ENCODE data around the gene STAB2.

Gene STAB2

GRCh38 chr12:103676893-103677292, 89.8 kb downstream of the STAB2 start:
- H3K9ac ChIP-seq (ENCODE audit: insufficient read length, low read depth), result no peak overlapping the region
- TF ChIP-seq YY1 (IDR thresholded peaks at IDR 0.05; ENCODE audit: insufficient read depth, insufficient read length) (no peak), ZNF274 (IDR thresholded peaks at IDR 0.05; ENCODE audit: low read depth, low read length) (no peak), SUZ12 (IDR thresholded peaks at IDR 0.05; ENCODE audit: extremely low read depth, insufficient read depth, insufficient read length) (no peak)
- no peaks in the 10 kb centered on the region for H3K4me1 ChIP-seq (ENCODE audit: insufficient read depth, insufficient read length)
- H3K36me3 ChIP-seq (ENCODE audit: insufficient read depth, insufficient read length, low read length), result no peaks in the 10 kb centered on the region
- no peak overlapping the region for H3K4me3 ChIP-seq (ENCODE audit: insufficient read length, low read depth)
- H3K27me3 ChIP-seq (ENCODE audit: insufficient read depth, insufficient read length), result no peaks in the 10 kb centered on the region
- H3K9me3 ChIP-seq (ENCODE audit: insufficient read depth, low read length), result no peaks in the 10 kb centered on the region
- no peak for DNase-seq (ENCODE audit: low read depth, low spot score)

DNA sequence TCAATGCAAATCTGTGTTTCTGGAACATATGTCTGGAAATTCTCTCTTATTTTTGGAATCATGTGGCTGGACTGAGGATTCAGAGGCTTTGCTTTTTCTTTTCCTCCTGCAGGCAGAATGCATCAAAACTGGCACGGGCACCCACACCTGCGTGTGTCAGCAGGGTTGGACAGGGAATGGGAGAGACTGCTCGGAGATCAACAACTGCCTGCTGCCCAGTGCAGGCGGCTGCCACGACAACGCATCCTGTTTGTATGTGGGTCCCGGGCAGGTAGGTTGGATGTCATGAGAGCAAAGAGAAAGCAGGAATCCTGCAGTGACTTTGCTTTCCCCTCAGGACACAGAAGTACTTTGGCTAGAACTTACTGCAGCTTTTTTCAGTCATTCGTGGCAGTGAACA, 90.3 kb downstream of the STAB2 start:
- TF ChIP-seq ZNF274 (IDR thresholded peaks at IDR 0.05; ENCODE audit: low read depth, low read length), result no peak
- no peak for TF ChIP-seq YY1 (IDR thresholded peaks at IDR 0.05; ENCODE audit: insufficient read depth, insufficient read length)
- no peak for TF ChIP-seq SUZ12 (IDR thresholded peaks at IDR 0.05; ENCODE audit: extremely low read depth, insufficient read depth, insufficient read length)
- Histone ChIP-seq H3K9ac (ENCODE audit: insufficient read length, low read depth) (no peak overlapping the region), H3K4me1 (ENCODE audit: insufficient read depth, insufficient read length) (no peaks in the 10 kb centered on the region), H3K27me3 (ENCODE audit: insufficient read depth, insufficient read length) (no peaks in the 10 kb centered on the region), H3K4me3 (ENCODE audit: insufficient read length, low read depth) (no peak overlapping the region), H3K9me3 (ENCODE audit: insufficient read depth, low read length) (no peaks in the 10 kb centered on the region), H3K36me3 (ENCODE audit: insufficient read depth, insufficient read length, low read length) (no peaks in the 10 kb centered on the region)
- no peak for DNase-seq (ENCODE audit: low read depth, low spot score)

GRCh38 chr12:103677905-103678304, 90.8 kb downstream of the STAB2 start:
- Histone ChIP-seq H3K36me3 (ENCODE audit: insufficient read depth, insufficient read length, low read length) (no peaks in the 10 kb centered on the region), H3K4me1 (ENCODE audit: insufficient read depth, insufficient read length) (no peaks in the 10 kb centered on the region), H3K4me3 (ENCODE audit: insufficient read length, low read depth) (no peak overlapping the region), H3K9me3 (ENCODE audit: insufficient read depth, low read length) (no peaks in the 10 kb centered on the region), H3K27me3 (ENCODE audit: insufficient read depth, insufficient read length) (no peaks in the 10 kb centered on the region), H3K9ac (ENCODE audit: insufficient read length, low read depth) (no peak overlapping the region)
- no peak for DNase-seq (ENCODE audit: low read depth, low spot score)
- no peak for TF ChIP-seq YY1 (IDR thresholded peaks at IDR 0.05; ENCODE audit: insufficient read depth, insufficient read length)
- no peak for TF ChIP-seq ZNF274 (IDR thresholded peaks at IDR 0.05; ENCODE audit: low read depth, low read length)

GRCh38 chr12:103679421-103680170, 92.5 kb downstream of the STAB2 start:
- no peaks in the 10 kb centered on the region for H3K4me1 ChIP-seq (ENCODE audit: insufficient read depth, insufficient read length)
- TF ChIP-seq ZNF274 (IDR thresholded peaks at IDR 0.05; ENCODE audit: low read depth, low read length) (no peak), YY1 (IDR thresholded peaks at IDR 0.05; ENCODE audit: insufficient read depth, insufficient read length) (no peak), SUZ12 (IDR thresholded peaks at IDR 0.05; ENCODE audit: extremely low read depth, insufficient read depth, insufficient read length) (no peak)
- no peak for DNase-seq (ENCODE audit: low read depth, low spot score)
- H3K36me3 ChIP-seq (ENCODE audit: insufficient read depth, insufficient read length, low read length), result no peaks in the 10 kb centered on the region
- H3K4me3 ChIP-seq (ENCODE audit: insufficient read length, low read depth), result no peak overlapping the region
- H3K9me3 ChIP-seq (ENCODE audit: insufficient read depth, low read length), result no peaks in the 10 kb centered on the region
- H3K27me3 ChIP-seq (ENCODE audit: insufficient read depth, insufficient read length), result no peaks in the 10 kb centered on the region
- H3K9ac ChIP-seq (ENCODE audit: insufficient read length, low read depth), result no peak overlapping the region

- H3K27me3 ChIP-seq (ENCODE audit: insufficient read depth, insufficient read length), result peaks cover 3% of the 10 kb centered on the region
- no peak for TF ChIP-seq YY1 (IDR thresholded peaks at IDR 0.05; ENCODE audit: insufficient read depth, insufficient read length)
- TF ChIP-seq ZNF274 (IDR thresholded peaks at IDR 0.05; ENCODE audit: low read depth, low read length), result no peak
- no peak for TF ChIP-seq SUZ12 (IDR thresholded peaks at IDR 0.05; ENCODE audit: extremely low read depth, insufficient read depth, insufficient read length)
- DNase-seq (ENCODE audit: low read depth, low spot score), result no peak
- H3K9me3 ChIP-seq (ENCODE audit: insufficient read depth, low read length), result no peaks in the 10 kb centered on the region
- no peak overlapping the region for H3K4me3 ChIP-seq (ENCODE audit: insufficient read length, low read depth)
- H3K9ac ChIP-seq (ENCODE audit: insufficient read length, low read depth), result no peak overlapping the region
- no peaks in the 10 kb centered on the region for H3K4me1 ChIP-seq (ENCODE audit: insufficient read depth, insufficient read length)
- H3K36me3 ChIP-seq (ENCODE audit: insufficient read depth, insufficient read length, low read length), result no peaks in the 10 kb centered on the region
These were observed 93.6 kb downstream of the STAB2 start for GRCh38 chr12:103680591-103681141.

DNA sequence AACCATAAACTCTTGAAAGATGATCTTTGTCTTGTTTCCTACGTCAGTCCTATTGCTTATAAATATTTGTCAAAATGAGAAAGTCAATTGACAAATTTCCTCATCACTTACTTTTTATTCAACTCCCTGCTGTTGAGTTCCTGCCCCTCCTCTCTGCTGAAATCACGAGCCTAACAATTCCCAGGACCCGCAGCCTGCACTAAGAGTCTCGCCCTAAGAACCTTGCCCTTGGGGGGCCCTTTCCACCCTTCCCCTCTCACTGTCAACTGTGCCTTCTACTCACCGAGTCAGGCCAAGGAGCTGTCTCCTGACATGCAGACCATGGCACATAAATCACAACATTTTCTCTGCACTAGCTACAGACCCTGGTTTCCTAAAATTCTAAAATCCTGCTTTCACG, 99.0 kb downstream of the STAB2 start:
- Histone ChIP-seq H3K9ac (ENCODE audit: insufficient read length, low read depth) (no peak overlapping the region), H3K4me3 (ENCODE audit: insufficient read length, low read depth) (no peak overlapping the region), H3K4me1 (ENCODE audit: insufficient read depth, insufficient read length) (no peaks in the 10 kb centered on the region), H3K36me3 (ENCODE audit: insufficient read depth, insufficient read length, low read length) (no peaks in the 10 kb centered on the region), H3K9me3 (ENCODE audit: insufficient read depth, low read length) (no peaks in the 10 kb centered on the region), H3K27me3 (ENCODE audit: insufficient read depth, insufficient read length) (peaks cover 3% of the 10 kb centered on the region)
- DNase-seq (ENCODE audit: low read depth, low spot score), result no peak
- TF ChIP-seq ZNF274 (IDR thresholded peaks at IDR 0.05; ENCODE audit: low read depth, low read length) (no peak), YY1 (IDR thresholded peaks at IDR 0.05; ENCODE audit: insufficient read depth, insufficient read length) (no peak), SUZ12 (IDR thresholded peaks at IDR 0.05; ENCODE audit: extremely low read depth, insufficient read depth, insufficient read length) (no peak)

- no peak overlapping the region for H3K4me3 ChIP-seq (ENCODE audit: insufficient read length, low read depth)
- no peaks in the 10 kb centered on the region for H3K9me3 ChIP-seq (ENCODE audit: insufficient read depth, low read length)
- H3K4me1 ChIP-seq (ENCODE audit: insufficient read depth, insufficient read length), result no peaks in the 10 kb centered on the region
- H3K27me3 ChIP-seq (ENCODE audit: insufficient read depth, insufficient read length), result peaks cover 3% of the 10 kb centered on the region
- H3K36me3 ChIP-seq (ENCODE audit: insufficient read depth, insufficient read length, low read length), result no peaks in the 10 kb centered on the region
- DNase-seq (ENCODE audit: low read depth, low spot score), result no peak
- no peak overlapping the region for H3K9ac ChIP-seq (ENCODE audit: insufficient read length, low read depth)
- no peak for TF ChIP-seq SUZ12 (IDR thresholded peaks at IDR 0.05; ENCODE audit: extremely low read depth, insufficient read depth, insufficient read length)
- no peak for TF ChIP-seq YY1 (IDR thresholded peaks at IDR 0.05; ENCODE audit: insufficient read depth, insufficient read length)
- no peak for TF ChIP-seq ZNF274 (IDR thresholded peaks at IDR 0.05; ENCODE audit: low read depth, low read length)
These were observed 100.2 kb downstream of the STAB2 start for GRCh38 chr12:103687253-103687652.
